Caki2 (cell line): ENCODE results near the gene IQSEC1. TPM values are rescaled to one million over a fixed set of nuclear protein-coding genes. Genes with fewer than 3 reads are reported as not detected.
A peak's percentile ranks its signal among the peaks of the same experiment; 100 is the strongest.

Experiments used
- DNase-seq: peaks from one replicate; pipeline ENCODE4 v3.0.0-alpha.2; 2015; ENCODE audit warnings: low read depth
- in situ Hi-C: cut with HindIII; loops from 2 replicates; pipeline ENCODE4 v1.10.0; 2016; ENCODE audit warnings: low sequenced_read_pairs, low pct_unique_long_range_greater_than_20kb, mixed read lengths
- total RNA-seq: library from RNA; depleted of rRNA; stranded (reverse); fragments of >200 nt; shearing (Covaris generic); gene quantifications from 2 replicates; pipeline ENCODE4 v1.2.3, GENCODE V29; 2014; ENCODE audit warnings: low replicate concordance

Gene IQSEC1
- total RNA-seq, 1 experiment from 2014 or later, result 3.2 TPM

DNA sequence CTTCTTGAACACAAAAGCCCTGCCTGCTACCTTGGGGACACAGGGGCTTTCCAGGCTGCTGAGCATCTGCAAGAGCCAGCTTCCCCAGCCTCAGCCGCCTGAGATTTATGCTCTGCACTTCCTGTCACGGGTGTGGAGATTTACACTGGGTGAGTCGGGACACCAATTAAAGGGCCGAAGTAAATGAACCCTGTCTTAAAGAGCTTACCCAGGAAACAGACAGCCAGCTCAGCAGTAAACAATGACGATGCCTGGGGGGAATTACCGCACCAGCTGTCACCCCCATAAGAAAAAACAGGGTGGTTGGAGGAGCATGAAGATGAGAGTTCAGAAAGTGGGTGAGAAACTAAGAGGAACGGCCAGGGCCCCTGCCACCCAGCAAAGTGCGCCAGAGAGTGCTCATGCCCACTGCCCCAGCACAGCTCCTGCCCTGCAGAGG is 37.5 kb upstream of the IQSEC1 start:
- peak; percentile 78 for DNase-seq
- in situ Hi-C loops, result no loop called here

DNA sequence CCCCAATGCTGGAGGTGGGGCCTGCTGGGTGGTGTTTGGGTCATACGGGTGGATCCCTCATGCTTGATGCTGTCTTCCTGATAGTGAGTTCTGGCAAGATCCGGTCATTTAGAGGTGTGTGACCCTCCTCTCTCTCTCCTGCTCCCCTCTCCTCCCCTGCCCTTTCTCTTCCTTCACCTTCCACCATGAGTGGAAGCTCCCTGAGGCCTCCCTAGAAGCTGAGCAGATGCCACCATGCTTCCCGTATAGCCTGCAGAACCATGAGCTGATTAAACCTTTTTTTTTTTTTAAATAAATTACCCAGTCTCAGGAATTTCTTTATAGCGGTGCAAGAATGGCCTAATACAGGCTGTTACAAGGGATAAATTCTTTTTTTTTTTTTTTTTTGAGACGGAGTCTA is 36.3 kb upstream of the IQSEC1 start:
- DNase-seq, result no peak
- in situ Hi-C loops, result no loop called here

DNA sequence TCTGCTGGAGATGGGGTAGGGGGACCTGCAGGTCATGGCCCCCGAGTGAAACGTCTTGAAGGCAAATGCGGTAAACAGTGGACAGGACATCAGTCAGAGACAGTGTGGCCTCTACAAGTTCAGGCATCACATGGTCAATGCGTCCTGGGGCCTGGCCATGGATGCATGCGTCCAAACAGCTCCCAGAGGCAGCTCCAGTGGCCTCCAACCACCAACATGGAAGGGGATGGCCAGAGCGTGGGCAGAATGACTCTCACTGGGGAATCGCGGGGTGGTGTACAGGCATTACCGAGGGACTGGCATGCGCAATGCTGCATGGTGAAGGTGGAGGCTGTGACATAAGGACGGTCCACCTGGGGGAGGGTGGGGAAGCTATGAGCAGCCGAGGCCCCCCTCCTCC is 35.6 kb upstream of the IQSEC1 start:
- no peak for DNase-seq
- in situ Hi-C loops, result no loop called here

- in situ Hi-C loops, result no loop called here
- DNase-seq, result no peak
Observed at GRCh38 chr3:13107661-13108060, 34.4 kb upstream of the IQSEC1 start.

GRCh38 chr3:13106308-13107001 is 33.2 kb upstream of the IQSEC1 start:
- DNase-seq, result peak; percentile 71
- in situ Hi-C loops, result no loop called here

- in situ Hi-C loops, result no loop called here
Observed at GRCh38 chr3:13105896-13106250, 32.6 kb upstream of the IQSEC1 start.

GRCh38 chr3:13105181-13105895 is 32.1 kb upstream of the IQSEC1 start:
- in situ Hi-C loops, result no loop called here
- DNase-seq, result no peak

More at GRCh38 chr3:13105896-13106250, 32.6 kb upstream of the IQSEC1 start:
- DNase-seq, result no peak

- no peak for DNase-seq
- in situ Hi-C loops, result no loop called here
Observed at GRCh38 chr3:13104511-13104910, 31.3 kb upstream of the IQSEC1 start.

DNA sequence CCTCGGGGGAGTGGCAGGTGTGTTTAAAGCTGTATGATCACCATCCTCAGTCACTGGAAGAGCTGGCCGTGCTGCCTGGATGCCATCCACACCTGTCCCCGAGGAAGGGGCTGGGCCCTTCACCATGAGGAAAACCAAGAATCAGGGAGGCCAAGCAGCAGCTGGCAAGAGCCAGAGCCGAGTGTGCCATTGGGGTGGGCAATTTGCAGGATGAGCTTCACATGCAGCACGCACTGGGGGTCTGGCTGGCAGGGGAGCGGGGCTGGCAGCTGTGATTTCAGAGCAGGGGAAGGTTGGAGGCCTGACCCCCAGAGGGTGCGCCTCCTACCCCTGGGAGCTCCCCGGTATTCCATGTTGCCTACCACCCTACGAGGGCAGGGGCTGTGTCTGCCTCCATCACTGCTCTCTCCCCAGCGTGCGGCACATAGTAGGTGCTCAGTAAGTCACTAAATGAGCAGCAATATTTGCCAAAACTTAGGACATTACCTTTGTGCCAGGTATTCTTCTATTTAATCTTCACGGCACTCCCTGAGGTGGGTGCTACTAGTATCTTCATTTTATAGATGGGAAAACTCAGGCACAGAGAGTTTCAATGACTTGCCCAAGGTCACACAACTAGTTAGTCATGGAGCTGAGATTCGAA is 30.3 kb upstream of the IQSEC1 start:
- in situ Hi-C loops, result no loop called here
- no peak for DNase-seq

GRCh38 chr3:13102386-13103345 is 29.4 kb upstream of the IQSEC1 start:
- no peak for DNase-seq
- in situ Hi-C loops, result no loop called here

GRCh38 chr3:13099707-13100106 is 26.5 kb upstream of the IQSEC1 start:
- DNase-seq, result no peak
- in situ Hi-C loops, result no loop called here

- in situ Hi-C loops, result no loop called here
- DNase-seq, result no peak
Observed at GRCh38 chr3:13098192-13098988, 25.2 kb upstream of the IQSEC1 start.

DNA sequence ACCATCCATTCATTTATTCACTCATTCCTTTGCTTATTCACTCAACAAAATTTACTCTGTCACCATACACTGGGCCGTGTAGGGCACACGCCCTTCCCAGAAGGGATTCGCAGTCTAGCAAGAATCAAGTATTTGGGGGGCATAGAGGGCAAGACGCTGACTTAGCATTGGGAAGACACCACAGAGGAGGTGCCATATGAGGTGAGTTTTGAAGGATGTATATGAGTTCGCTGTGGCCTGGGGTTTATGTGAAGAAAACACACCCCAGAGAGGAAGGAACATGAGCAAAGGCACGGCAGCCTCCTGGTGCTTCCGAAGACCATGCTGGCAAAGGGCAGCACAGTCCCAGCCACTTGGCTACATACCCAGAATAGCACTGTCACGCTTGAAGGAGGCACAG is 23.1 kb upstream of the IQSEC1 start:
- no peak for DNase-seq
- in situ Hi-C loops, result no loop called here

- no peak for DNase-seq
- in situ Hi-C loops, result no loop called here
Observed at GRCh38 chr3:13095408-13095937, 22.2 kb upstream of the IQSEC1 start.

DNA sequence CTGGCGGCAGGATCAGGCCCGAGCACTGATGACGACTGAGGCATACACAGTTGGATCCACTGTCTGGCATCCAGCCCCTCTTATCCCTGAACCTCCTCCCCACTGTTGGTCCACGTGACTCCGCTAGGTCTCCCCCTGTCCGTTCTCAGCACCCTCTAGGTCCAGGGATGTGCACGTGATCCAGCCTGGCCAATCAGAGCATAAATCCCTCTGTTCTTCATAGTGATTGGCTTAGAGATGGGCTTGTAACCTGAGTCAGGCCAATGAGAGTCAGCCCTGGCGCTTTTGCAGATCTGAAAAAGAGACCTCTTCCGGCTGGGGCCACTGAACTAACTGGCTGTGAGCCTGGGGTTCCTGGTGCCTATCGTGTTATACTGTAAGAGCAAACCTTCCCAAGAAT is 20.5 kb upstream of the IQSEC1 start:
- in situ Hi-C loops, result no loop called here
- DNase-seq, result no peak

GRCh38 chr3:13092621-13093617 is 19.7 kb upstream of the IQSEC1 start:
- DNase-seq, result no peak
- in situ Hi-C loops, result no loop called here
